NOMO-1 treated with DMSO at 0.1 percent for 48 hours (cell line): ENCODE results near the gene SRMS.
A peak's percentile ranks its signal among the peaks of the same experiment; 100 is the strongest.
"Not testable (repeated sequence)": the region's sequence is repeated elsewhere in the genome, so short reads cannot be mapped to it uniquely, and the experiment has no call there.

Experiments used
- DNase-seq: peaks from one replicate; lab custom pipeline; 2025; ENCODE audit not compliant: unreplicated experiment; lab: John Stamatoyannopoulos, UW

The SRMS gene

DNA sequence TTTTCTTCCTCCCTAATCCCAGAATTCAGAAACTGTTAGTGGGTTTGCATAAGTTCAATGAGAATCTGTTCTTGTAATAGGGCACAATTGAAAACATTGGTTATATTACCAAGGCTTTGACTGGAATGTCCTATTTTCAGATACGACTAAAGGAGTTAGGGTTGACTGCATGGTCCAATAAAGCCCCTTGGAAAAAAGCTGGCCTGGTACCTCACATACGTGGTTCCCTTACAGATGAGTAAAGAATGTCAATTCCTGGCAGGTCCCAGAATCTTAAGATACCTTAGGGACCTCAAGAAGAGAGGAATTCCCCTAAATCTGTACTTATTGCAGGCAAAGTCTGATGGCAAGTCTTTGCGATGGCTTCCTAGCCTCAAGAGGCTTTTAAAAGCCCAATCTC lies 22.4 kb downstream of the SRMS start:
- no peak for DNase-seq

DNA sequence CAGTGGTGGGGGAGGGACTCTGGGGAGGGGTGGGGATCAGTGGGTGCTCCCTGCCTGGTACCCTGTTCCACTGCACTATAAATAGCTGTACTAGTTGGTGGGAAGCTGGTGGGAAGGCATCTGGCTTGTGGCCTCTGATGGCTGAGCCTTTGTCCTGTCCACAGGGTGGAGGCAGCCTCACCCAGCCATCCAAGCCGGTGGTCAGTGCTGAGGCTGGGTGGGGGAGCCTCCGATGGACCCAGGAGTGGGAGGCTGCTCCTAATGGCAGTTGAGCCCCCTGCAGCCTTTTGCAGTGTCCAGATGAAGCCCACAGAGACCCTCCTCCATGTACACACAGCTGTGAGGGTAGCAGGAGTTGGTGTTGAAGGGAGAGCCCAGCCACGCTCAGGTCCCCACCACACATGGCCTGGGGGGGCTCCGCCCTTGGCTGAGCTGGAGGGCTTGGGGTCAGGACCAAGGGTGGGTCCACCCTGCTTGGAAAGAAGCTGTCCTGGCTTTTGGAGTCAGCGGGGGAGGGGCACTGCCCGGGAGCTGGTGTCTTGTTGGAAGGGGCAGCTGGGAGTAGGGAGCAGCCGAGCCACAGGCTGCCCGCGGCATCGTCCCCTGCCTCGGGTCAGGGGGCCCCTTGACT lies 24.5 kb downstream of the SRMS start:
- DNase-seq: no peak

DNA sequence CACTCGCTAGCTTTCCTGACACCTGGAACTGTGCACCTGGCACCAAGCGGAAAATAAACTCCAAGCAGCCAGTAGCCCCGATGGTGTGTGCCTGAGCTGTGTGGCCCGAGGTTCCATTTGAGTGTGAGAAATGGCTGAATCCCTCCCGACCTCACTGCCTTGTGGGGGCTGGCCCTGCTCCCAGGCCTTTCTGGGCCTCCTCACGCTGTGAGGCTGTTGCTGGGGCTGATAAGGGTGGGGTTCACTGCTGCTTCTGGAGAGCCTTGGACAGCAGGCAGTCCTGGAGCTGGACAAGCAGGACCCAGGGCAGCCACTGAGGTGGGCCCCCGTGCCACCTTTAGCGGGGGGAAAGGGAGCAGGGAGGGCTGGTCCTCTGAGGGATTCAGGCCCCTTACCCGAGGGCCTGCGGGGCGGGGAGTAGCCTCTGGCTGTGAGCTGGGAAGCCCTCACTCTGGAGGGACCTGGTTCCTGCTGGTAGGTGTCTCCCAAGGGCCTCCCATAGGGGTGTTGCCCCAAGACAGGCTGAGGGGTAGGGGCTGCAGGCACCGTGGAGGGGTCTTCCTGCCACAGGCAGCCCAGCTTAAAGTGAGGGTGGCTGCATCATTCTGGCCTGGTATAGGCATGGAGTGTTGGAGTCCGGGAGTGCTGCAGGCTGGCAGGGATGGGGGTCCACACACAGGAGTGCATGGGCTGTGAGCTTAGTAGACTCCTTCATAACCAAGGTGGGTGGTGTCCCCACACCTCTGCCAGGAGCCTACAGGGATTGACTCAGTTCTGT lies 25.3 kb downstream of the SRMS start:
- DNase-seq: no peak

DNA sequence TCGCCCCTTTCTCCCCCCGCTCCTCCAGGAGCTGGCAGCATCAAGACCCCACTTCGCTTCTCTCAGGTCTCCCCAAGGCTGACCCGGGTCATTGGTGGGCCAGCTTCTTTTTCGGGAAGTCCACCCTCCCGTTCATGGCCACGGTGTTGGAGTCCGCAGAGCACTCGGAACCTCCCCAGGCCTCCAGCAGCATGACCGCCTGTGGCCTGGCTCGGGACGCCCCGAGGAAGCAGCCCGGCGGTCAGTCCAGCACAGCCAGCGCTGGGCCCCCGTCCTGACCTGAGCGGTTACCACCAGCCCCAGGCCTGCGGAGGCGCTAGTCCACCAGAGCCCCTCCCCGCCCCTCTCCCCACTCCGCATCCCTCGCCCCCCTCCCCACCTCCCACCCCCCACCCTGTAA lies 25.9 kb downstream of the SRMS start:
- no peak for DNase-seq

DNA sequence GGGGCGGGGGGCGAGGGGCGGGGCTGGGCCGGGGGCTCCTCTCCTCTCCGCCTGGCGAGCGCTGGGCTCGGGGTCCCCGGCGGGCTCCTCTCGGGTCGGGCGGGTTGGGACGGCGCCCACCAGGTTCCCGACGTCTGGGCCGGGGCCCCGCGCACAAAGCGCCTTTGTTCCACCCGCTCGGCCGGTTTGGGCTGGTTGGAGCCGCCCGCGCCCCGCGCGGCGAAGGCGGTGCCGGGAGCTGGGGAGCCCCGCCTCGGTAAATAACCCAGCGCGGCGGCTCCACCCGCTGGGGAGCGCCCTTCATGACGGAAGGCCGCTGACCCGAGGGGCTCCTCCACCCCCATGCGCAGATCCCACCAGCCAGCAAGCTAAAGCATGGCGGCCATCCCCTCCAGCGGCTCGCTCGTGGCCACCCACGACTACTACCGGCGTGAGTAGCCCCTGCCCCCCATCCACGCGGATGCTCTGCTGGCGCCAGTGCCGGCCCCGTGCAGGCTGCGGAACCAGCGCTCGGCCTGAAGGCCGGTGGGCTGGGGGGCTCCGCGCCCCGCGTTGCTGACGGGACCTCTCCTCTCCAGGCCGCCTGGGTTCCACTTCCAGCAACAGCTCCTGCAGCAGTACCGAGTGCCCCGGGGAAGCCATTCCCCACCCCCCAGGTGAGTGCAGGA lies 26.5 kb downstream of the SRMS start:
- DNase-seq: peak; percentile 33

DNA sequence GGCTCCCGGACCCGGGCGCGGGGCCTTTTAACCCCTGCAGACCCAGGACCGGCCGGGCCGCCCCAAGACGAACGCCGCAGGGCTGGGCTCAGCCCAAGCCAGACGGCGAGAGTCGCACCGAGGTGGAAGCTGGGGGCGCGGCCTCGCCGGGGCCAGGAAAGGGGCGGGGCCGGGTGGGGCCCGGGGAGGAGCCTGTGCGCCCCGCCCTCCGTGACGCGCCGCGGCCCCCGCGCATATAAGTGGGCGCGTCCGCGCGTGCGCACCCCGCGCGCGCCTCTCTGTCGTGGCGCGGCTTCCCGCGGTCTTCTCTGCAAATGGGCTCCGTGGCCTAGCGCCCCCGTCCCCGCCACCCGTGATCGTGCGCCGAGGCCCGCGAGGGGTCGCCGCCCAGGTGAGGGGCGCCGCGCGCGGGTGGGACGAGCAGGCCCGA lies 27.0 kb downstream of the SRMS start, which contains the start of gene PPDPF:
PPDPF (plus strand) TSS at position 262 of the 430 bp plus-strand sequence. CDS start 544 bp downstream, outside the sequence.
- peak; percentile 54 for DNase-seq

DNA sequence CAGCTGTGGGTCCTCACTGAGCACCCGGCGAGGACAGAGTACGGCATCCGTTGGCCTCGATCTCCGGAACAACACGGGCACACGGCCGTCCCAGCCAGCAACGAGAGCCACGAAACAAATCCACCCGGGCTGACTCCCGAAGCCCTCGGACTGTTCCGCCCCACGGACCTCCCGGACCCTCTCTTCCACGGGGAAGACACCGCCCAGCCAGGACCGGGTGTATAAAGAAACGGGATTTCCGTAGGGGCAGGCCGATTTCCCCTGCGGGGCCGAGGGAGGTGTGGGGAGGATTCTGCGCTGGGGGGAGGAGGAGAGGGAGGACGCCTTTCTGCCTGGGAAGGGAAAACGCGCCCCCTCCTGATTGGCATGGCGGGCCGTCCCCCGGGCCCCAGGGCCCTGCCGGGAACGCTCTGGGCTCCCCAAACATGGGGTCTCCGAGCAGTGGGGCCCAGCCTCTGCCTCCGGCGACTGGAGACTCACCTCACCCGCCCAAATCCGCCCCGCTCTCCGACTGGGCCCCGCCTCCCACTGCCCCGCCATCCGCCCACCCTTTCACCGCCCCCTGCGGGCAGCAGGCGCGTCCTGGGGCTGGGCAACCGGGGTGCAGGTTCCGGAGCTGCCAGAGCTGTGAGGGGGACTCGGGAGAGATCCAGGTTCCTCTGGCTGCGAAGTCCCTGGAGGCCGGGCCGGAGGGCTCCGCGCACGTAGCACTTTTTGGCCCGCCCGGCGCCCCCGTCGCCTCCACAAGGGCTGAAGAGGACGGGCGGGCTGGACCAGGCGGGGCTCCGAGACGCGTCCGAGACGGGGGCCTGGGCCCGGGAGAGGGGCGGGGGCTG lies 27.7 kb downstream of the SRMS start:
- DNase-seq: peak; percentile 41

DNA sequence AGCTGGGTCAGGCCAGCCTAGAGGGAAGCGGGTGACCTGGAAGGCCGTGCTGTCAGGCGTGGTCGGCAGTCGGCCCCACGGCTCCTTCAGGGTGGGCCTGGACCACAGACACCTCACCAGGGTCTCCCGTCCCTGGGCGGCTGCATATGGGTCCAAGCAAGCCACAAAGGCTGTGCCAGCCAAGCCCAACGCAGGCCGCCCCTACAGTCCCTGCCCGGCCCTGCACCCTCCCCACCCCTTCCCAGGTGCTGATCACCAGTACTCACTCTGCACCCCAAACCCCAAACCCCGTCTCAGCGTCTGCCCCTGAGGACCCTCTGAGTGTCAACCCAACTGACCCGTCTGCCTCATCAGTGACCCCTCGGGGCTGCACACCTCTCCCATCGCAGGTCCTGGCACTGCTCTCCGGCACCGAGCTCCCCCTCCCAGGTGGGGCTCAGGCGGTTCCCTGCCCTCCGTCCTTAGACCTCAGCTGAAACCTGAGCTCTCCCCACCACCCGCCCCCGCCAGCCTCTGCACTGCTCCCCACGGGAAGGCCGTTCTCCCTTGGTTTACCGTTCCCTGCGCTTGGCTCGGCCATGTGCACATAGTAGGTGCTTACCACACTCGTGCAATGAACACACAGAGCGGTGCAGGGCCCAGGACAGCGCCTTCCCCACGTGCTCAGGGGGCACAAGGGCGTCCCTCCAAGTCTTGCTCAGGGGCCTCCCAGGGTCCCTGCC lies 28.4 kb downstream of the SRMS start:
- DNase-seq: no peak

DNA sequence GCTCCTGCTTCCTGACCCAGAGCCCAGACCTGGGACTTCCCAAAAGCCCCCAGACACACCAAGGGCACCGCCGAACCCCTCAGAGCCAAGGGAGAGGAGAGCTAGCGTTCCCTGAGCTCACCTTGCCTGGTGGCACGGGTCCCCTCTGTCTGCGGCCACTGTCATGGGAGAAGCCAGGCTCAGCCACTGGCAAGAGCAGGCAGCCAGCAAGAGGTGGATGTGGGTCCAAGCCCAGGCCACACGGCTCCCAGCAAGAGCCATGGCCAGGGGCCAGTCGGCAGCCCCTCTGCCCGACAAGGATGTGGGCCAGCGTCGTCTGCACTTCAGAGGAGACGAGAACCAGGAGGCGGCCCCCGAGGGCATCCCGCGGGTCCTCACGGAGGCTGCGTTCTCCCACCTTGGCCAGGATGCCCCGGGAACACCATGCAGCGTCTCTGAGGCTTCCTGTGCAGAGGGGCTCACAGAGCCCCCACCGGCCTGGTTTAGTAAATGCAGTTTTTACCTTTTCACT lies 29.1 kb downstream of the SRMS start:
- DNase-seq: no peak

DNA sequence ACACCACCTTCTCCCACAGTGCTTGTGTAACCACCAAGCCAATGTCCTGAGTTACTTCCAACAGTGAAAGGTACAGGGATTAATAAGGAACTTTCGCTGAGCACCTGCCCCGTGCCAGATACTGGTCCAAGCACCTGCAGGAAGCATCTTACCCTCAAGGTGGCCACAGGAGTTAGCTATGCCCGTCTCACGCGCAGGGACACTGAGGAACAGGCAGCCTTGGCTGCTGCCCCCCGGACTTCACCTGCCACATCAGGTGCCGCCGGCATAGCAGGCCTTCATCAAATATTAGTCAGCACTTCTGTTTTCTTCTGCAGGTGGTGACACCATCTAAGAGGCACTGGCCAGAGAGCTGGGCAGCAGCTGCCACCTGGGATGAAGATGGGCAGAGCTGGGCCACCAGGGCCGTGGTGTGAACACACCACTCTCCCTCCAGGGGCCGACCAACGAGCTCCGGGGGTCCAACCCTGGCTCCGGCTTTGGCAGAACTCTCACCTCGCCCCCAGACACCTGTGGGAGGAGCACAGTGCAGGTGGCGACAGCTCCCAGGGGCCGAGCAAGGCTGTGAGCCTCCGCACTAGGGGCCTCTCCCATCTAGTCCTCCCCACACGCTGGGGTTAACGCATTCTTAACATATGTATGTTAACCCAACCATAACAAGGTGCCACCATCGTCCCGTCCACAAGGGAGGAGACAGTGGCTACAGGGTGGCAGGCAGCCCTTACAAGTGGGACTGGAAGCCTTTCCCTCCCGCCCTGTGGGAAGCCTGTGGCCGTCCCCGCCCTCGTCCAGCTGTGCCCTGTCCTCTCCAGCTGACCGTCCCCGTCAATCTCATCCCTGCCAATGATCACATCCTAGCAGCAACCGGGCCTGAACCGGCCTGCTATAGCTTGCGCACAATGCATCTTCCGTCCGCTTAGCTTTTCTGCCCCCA lies 29.9 kb downstream of the SRMS start:
- DNase-seq: no peak

DNA sequence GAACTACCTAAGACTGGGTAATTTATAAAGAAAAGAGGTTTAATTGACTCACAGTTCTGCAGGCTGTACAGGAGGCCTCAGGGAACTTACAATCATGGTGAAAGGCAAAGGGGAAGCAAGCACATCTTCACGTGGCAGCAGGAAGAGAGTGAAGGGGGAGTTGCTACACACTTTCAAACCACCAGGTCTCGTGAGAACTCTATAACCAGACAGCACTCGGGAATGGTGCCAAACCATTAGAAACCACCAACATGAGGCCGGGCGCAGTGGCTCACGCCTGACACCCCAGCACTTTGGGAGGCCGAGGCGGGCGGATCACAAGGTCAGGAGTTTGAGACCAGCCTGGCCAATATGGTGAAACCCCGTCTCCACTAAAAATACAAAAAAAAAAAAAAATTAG lies 33.0 kb downstream of the SRMS start:
- DNase-seq: not testable (repeated sequence)

DNA sequence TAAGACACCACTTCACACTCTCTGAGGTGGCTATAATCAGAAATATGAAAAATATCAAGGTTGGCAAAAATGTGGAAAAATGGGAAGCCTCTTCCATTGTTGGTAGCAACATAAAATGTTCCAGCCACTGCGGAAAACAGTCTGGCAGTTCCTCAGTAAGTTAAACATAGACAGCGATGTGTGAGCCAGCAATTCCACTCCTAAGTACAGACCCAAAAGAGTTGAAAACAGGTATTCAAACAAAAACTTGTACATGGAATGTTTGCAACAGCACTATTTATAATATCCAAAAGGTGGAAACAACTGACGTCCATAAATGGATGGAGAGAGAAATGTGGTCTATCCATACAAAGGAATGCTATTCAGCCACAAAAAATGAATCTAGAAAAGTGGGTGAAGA lies 34.3 kb downstream of the SRMS start:
- DNase-seq: no peak

DNA sequence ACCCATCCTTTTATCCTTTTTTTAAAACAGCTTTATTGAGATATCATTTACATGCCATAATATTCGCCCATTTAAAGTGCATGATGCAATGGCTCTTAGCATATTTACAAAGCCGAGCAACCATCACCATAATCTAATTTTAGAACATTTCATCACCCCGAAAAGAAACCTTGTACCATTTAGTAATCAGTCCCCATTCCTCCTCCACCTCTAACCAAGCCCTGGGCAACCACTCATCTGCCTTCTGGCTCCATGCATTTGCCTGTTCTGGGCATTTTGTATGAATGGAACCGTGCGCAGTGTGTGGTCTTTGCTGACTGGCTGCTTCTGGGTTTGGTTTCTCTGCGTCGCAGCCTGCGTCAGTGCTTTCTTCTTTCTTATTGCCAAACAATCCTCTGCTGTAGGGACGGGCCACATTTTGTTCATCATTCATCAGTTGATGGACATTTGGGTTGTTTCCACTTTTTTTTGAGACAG lies 38.4 kb downstream of the SRMS start:
- peak; percentile 77 for DNase-seq

DNA sequence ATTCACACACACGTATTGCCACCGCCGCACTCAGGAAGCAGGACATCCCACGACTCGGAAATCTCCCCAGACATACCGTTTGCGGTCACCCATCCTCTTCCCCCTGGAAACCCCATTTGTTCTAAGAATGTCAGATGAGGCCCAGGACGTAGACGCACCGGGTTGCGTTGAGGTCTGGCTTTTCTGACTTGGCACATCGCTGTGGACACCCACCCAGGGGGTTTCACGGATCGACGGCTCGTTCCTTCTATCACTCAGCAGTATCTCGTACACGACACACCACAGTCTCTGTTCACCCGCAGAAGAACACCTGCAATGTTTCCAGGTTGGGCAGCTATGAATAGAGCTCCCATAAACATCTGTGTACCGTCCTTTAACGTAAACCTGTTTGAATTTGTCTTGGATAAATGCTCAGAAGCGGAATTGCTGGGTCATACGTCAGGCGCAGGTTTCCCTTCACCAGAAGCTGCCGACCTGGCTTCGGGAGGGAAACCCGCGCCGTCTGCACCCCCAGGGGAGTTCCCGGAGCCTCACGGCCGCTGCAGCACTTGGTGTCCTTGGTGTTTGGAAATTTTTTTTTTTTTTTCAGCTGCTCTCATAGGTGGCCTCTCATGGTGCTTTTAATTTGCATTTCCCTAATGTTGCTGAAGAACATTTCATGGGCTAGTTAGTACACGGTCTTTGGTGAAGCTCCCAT lies 39.3 kb downstream of the SRMS start:
- DNase-seq: no peak

DNA sequence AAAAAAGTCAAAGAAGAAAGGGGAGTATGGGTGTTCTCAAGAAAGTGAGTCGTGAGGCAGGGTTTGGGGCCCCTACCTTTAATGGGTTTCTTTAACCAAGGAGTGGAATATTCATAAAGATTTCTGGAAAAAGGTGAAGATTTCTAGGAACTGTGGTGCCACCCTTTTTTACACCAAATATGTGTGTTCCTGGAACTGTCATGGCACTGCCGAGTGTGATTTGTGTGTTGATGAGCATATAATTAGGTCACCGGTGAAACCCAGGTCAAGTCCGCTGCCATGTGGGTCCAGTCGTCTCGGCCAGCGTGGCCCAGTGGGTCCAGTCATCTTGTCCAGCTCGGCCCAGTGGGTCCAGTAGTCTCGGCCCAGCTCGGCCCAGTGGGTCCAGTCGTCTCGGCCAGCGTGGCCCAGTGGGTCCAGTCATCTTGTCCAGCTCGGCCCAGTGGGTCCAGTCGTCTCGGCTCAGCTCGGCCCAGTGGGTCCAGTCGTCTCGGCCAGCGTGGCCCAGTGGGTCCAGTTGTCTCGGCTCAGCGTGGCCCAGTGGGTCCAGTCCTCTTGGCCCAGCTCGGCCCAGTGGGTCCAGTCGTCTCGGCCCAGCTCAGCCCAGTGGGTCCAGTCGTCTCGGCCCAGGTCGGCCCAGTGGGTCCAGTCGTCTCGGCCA lies 40.3 kb downstream of the SRMS start:
- no peak for DNase-seq

DNA sequence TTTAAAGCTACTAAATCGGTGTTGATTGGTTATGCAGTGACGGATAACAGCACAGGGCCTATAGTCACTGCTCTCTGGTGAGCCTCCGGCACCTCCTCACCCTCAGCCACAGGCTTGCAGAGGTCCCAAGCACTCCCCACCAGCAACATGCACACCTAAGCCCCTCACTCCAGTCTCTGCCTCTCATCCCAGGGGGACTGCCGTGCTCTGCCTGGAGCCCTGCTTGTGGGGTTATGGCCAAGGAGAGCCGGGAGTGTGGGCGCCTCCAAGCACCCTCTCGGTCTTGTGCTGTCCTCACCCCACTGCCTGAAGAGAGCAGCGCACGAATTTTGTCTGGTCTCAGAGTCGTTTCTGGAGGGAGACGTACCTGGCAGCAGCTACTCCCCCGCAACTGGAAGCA lies 41.8 kb downstream of the SRMS start:
- DNase-seq: no peak

DNA sequence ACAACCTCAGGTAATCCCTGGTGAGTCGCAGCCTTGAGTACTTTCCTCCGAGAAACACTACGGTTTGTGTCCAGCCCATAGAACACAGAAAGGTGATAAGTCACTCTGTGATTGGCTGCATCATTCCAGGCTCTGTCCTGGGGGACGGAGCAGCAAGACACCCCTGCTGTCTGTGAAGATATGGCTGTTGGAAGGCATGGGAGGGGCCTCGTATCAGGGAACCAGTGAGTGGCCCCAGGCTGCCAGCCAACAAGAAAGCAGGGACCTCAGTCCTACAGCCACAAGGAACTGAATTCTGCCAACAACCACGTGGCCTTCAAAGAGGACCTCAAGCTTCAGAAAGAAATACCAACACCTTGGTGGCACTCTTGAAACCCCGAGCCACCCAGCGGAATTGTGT lies 42.3 kb downstream of the SRMS start:
- DNase-seq: no peak

DNA sequence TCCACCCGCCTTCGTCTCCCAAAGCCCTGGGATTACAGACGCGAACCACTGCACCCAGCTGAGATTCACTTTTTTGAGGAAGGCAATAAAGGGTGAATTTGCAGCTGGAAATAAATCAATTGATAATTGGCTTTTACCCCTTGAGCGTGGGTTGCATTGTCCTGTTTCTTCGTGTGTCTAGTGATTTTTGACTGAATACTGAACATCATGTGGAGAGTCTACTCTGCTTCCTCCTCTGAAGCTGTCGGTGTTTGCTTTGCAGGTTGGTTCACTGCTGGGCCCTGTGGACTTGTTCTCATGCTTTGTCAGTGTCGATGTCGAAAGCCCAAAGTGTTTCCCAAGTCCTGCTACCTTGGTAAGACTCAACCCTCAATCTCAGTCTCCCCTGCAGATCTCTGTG lies 42.9 kb downstream of the SRMS start:
- no peak for DNase-seq
